MM.1S (cell line): ENCODE results near the gene LRRC4B.

Experiments
- DNase-seq: peaks from one replicate; pipeline ENCODE4 v3.0.0-alpha.2; 2015
- H2AFZ ChIP-seq: fragments of 300-600 bp; sonication (generic); 2 replicates; pipeline ENCODE4 v1.6.0; 2016; ENCODE audit warnings: antibody characterized with exemption, low read length
- H3F3A ChIP-seq: fragments of 300-600 bp; sonication (generic); 2 replicates; pipeline ENCODE4 v1.6.1; 2016; ENCODE audit warnings: mild to moderate bottlenecking, antibody characterized with exemption, low read length, moderate library complexity, mixed read lengths; ENCODE audit not compliant: insufficient read depth
- H3K27ac ChIP-seq: fragments of 300-600 bp; sonication (generic); 2 replicates; pipeline ENCODE4 v1.5.1; 2016; ENCODE audit warnings: mild to moderate bottlenecking, low read length
- H3K27me3 ChIP-seq: fragments of 300-600 bp; sonication (generic); replicated peaks from 2 replicates; pipeline ENCODE4 v1.6.0; 2016; ENCODE audit warnings: low read length; ENCODE audit not compliant: insufficient read depth
- H3K36me3 ChIP-seq: fragments of 300-600 bp; sonication (generic); replicated peaks from 2 replicates; pipeline ENCODE4 v1.6.1; 2016; ENCODE audit warnings: mild to moderate bottlenecking, low read length, mixed read lengths; ENCODE audit not compliant: insufficient read depth
- H3K4me1 ChIP-seq: fragments of 300-600 bp; sonication (generic); 2 replicates; pipeline ENCODE4 v1.6.1; 2016; ENCODE audit warnings: low read length, mixed read lengths
- H3K4me2 ChIP-seq: fragments of 300-600 bp; sonication (generic); 2 replicates; pipeline ENCODE4 v1.6.0; 2016; ENCODE audit warnings: low read depth, low read length
- H3K4me3 ChIP-seq: fragments of 300-600 bp; sonication (generic); 2 replicates; pipeline ENCODE4 v1.5.1; 2016; ENCODE audit warnings: low read length, mixed read lengths
- H3K79me2 ChIP-seq: fragments of 300-600 bp; sonication (generic); 2 replicates; pipeline ENCODE4 v1.6.1; 2016; ENCODE audit warnings: mixed run types, low read length, mixed read lengths
- H3K9ac ChIP-seq: fragments of 300-600 bp; sonication (generic); 2 replicates; pipeline ENCODE4 v1.6.1; 2016; ENCODE audit warnings: low read length, mixed read lengths
- H3K9me2 ChIP-seq: fragments of 300-600 bp; sonication (generic); replicated peaks from 2 replicates; pipeline ENCODE4 v1.6.1; 2016; ENCODE audit warnings: mild to moderate bottlenecking, low read length, mixed read lengths; ENCODE audit not compliant: insufficient read depth
- H3K9me3 ChIP-seq: fragments of 300-600 bp; sonication (generic); replicated peaks from 2 replicates; pipeline ENCODE4 v1.6.1; 2016; ENCODE audit warnings: mild to moderate bottlenecking, low read length, mixed read lengths; ENCODE audit not compliant: insufficient read depth
- H4K20me1 ChIP-seq: fragments of 300-600 bp; sonication (generic); 2 replicates; pipeline ENCODE4 v1.6.1; 2016; ENCODE audit warnings: mild to moderate bottlenecking, low read length, moderate library complexity, mixed read lengths; ENCODE audit not compliant: insufficient read depth
- CTCF ChIP-seq: fragments of 300-600 bp; sonication (generic); IDR thresholded peaks from 2 replicates; pipeline ENCODE4 v1.5.1; 2016; ENCODE audit warnings: antibody characterized with exemption, low read length, mixed read lengths
- EZH2 ChIP-seq: fragments of 300-600 bp; sonication (generic); optimal IDR thresholded peaks from 2 replicates; pipeline ENCODE3; 2017; ENCODE audit warnings: low read depth, mild to moderate bottlenecking, antibody characterized with exemption, low read length, mixed read lengths
- EZH2phosphoT487 ChIP-seq: fragments of 300-600 bp; sonication (generic); IDR thresholded peaks from 2 replicates; pipeline ENCODE4 v1.6.1; 2018; ENCODE audit warnings: antibody characterized with exemption, low read length

LRRC4B gene

GRCh38 chr19:50500060-50500752 is 68.0 kb downstream of the LRRC4B start:
- no peaks in the 10 kb centered on the region for H3K79me2 ChIP-seq
- no peaks in the 10 kb centered on the region for H3K9me2 ChIP-seq
- H2AFZ ChIP-seq: no peak overlapping the region
- H3K9me3 ChIP-seq: no peaks in the 10 kb centered on the region
- no peak overlapping the region for H3K27ac ChIP-seq
- no peak overlapping the region for H3K4me3 ChIP-seq
- no peaks in the 10 kb centered on the region for H4K20me1 ChIP-seq
- H3K9ac ChIP-seq: no peak overlapping the region
- no peaks in the 10 kb centered on the region for H3K36me3 ChIP-seq
- H3F3A ChIP-seq: no peaks in the 10 kb centered on the region
- TF ChIP-seq EZH2phosphoT487 (no peak), EZH2 (no peak), CTCF (no peak)
- DNase-seq: no peak
- no peaks in the 10 kb centered on the region for H3K4me1 ChIP-seq
- H3K27me3 ChIP-seq: no peaks in the 10 kb centered on the region
- H3K4me2 ChIP-seq: no peak overlapping the region

GRCh38 chr19:50498219-50499056 is 69.8 kb downstream of the LRRC4B start:
- Histone ChIP-seq H3K9ac (no peak overlapping the region), H3K4me2 (no peak overlapping the region), H3K9me2 (no peaks in the 10 kb centered on the region), H3K27me3 (no peaks in the 10 kb centered on the region), H3F3A (no peaks in the 10 kb centered on the region), H3K4me1 (no peaks in the 10 kb centered on the region), H3K79me2 (no peaks in the 10 kb centered on the region), H3K36me3 (no peaks in the 10 kb centered on the region), H3K27ac (no peak overlapping the region), H2AFZ (no peak overlapping the region), H3K4me3 (no peak overlapping the region), H4K20me1 (no peaks in the 10 kb centered on the region), H3K9me3 (no peaks in the 10 kb centered on the region)
- TF ChIP-seq EZH2phosphoT487 (no peak), EZH2 (no peak), CTCF (no peak)
- DNase-seq: no peak

GRCh38 chr19:50497022-50497405 is 71.2 kb downstream of the LRRC4B start:
- H3K27me3 ChIP-seq: no peaks in the 10 kb centered on the region
- TF ChIP-seq CTCF: no peak
- no peak for TF ChIP-seq EZH2phosphoT487

More at GRCh38 chr19:50497022-50497405, 71.2 kb downstream of the LRRC4B start:
- Histone ChIP-seq H3K9me3 (no peaks in the 10 kb centered on the region), H4K20me1 (no peaks in the 10 kb centered on the region), H3K36me3 (no peaks in the 10 kb centered on the region), H3K4me2 (no peak overlapping the region), H3K79me2 (no peaks in the 10 kb centered on the region), H3F3A (no peaks in the 10 kb centered on the region), H2AFZ (no peak overlapping the region), H3K9me2 (no peaks in the 10 kb centered on the region), H3K4me1 (no peaks in the 10 kb centered on the region), H3K4me3 (no peak overlapping the region), H3K9ac (no peak overlapping the region), H3K27ac (no peak overlapping the region)
- no peak for DNase-seq
